ENCODE data around the gene NXT1.
"Not testable (repeated sequence)": the region's sequence is repeated elsewhere in the genome, so short reads cannot be mapped to it uniquely, and the experiment has no call there.

Gene NXT1

GRCh38 chr20:23331450-23332350 is 18.9 kb upstream of the NXT1 start:
- DNase-seq = no peak

GRCh38 chr20:23332467-23332866 is 18.1 kb upstream of the NXT1 start:
- no peak for DNase-seq

- DNase-seq = no peak
These were observed 16.5 kb upstream of the NXT1 start for GRCh38 chr20:23334111-23334510.

- DNase-seq = no peak
These were observed 15.1 kb upstream of the NXT1 start for GRCh38 chr20:23335521-23335920.

GRCh38 chr20:23336476-23336875 is 14.1 kb upstream of the NXT1 start:
- DNase-seq = no peak

GRCh38 chr20:23337312-23337711 is 13.3 kb upstream of the NXT1 start:
- no peak for DNase-seq

GRCh38 chr20:23339986-23340385 is 10.6 kb upstream of the NXT1 start:
- no peak for DNase-seq

- no peak for DNase-seq
These were observed 10.1 kb upstream of the NXT1 start for GRCh38 chr20:23340524-23340923.

- no peak for DNase-seq
These were observed 9.5 kb upstream of the NXT1 start for GRCh38 chr20:23341073-23341472.

- no peak for DNase-seq
These were observed 7.0 kb upstream of the NXT1 start for GRCh38 chr20:23343590-23343989.

- DNase-seq = no peak
These were observed 6.3 kb upstream of the NXT1 start for GRCh38 chr20:23344336-23344735.

- DNase-seq = no peak
These were observed 4.6 kb upstream of the NXT1 start for GRCh38 chr20:23346002-23346401.

- DNase-seq = no peak
These were observed 2.8 kb upstream of the NXT1 start for GRCh38 chr20:23347791-23348190.

GRCh38 chr20:23348510-23348909 is 2.1 kb upstream of the NXT1 start:
- not testable (repeated sequence) for DNase-seq

- DNase-seq = peak; percentile 82
These were observed 1.0 kb upstream of the NXT1 start for GRCh38 chr20:23349338-23350195.

GRCh38 chr20:23350904-23351838 is 580 bp downstream of the NXT1 start:
- DNase-seq = peak; percentile 64

GRCh38 chr20:23356203-23356602 is 5.6 kb downstream of the NXT1 start:
- no peak for DNase-seq

- peak; percentile 100 for DNase-seq
These were observed 7.4 kb downstream of the NXT1 start for GRCh38 chr20:23357767-23358562.

GRCh38 chr20:23358563-23358906 is 7.9 kb downstream of the NXT1 start:
- no peak for DNase-seq

GRCh38 chr20:23358923-23359593 is 8.5 kb downstream of the NXT1 start:
- DNase-seq = no peak

- DNase-seq = no peak
These were observed 9.9 kb downstream of the NXT1 start for GRCh38 chr20:23360531-23360930.

GRCh38 chr20:23361119-23361475 is 10.5 kb downstream of the NXT1 start:
- no peak for DNase-seq
